Measurements from ENCODE around the gene SNTG2.
A peak's percentile ranks its signal among the peaks of the same experiment; 100 is the strongest.

Gene SNTG2

DNA sequence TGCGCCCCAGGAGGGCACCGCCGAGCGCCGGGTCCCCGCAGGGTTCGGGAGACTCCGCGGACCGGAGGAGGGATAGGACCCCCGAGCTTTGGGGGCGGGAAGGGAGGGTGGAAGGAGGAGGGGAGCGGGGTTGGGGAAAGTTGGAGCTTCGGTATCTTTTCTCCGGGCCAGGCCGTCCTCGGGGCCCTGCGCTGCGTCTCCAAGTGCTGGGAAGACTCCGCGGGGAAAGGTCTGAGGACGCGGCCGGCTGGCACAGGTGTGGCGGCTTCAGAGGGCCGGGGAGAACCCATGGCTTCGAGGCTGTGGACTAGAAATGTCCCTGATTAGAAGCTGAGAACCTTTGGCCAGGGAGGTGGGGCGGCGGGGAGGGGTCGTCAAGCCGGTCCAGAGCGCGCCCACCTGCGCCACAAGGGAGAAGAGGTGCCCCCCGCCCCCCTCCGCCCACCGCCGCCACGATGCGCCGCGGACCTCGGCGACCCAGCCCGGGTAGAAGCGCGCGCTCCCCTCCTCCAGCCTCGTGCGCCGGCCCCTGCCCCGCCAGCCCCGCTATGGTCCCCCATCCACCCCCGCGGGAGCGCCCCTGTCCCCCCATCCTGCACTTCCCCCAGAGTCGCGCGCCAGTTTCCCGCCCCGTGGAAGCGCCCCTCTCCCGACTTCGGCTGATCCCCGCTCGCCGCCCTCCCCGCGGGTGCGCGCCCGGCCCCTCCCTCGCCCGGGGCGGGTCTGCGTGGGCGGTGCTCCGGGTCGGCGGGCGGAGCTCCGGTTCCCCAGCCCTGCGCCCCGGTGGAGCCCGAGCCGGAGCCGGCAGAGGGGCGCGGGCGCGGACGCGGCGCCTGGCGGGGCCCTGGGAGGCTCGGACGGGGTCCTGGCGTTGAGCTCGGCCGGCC, at the start of gene SNTG2:
SNTG2 (plus strand) TSS at position 770 of the 887 bp plus-strand sequence. CDS start 148 bp downstream, outside the sequence.
- Mint-ChIP-seq H3K4me1 (peaks cover 11% of the 10 kb centered on the region), H3K9me3 (peaks cover 6% of the 10 kb centered on the region), H3K27ac (no peak within 1 kb of the TSS), H3K36me3 (ENCODE audit: low read depth) (no peaks in the 10 kb centered on the region), H3K27me3 (ENCODE audit: low read depth) (peaks cover 77% of the 10 kb centered on the region), H3K4me3 (peak within 1 kb of the TSS; percentile 86 to 88 (median 88))
- TF ChIP-seq, protein P1, sequence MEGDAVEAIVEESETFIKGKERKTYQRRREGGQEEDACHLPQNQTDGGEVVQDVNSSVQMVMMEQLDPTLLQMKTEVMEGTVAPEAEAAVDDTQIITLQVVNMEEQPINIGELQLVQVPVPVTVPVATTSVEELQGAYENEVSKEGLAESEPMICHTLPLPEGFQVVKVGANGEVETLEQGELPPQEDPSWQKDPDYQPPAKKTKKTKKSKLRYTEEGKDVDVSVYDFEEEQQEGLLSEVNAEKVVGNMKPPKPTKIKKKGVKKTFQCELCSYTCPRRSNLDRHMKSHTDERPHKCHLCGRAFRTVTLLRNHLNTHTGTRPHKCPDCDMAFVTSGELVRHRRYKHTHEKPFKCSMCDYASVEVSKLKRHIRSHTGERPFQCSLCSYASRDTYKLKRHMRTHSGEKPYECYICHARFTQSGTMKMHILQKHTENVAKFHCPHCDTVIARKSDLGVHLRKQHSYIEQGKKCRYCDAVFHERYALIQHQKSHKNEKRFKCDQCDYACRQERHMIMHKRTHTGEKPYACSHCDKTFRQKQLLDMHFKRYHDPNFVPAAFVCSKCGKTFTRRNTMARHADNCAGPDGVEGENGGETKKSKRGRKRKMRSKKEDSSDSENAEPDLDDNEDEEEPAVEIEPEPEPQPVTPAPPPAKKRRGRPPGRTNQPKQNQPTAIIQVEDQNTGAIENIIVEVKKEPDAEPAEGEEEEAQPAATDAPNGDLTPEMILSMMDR (IDR thresholded peaks at IDR 0.05; ENCODE audit: unreplicated experiment in 3 of 3): no peak

DNA sequence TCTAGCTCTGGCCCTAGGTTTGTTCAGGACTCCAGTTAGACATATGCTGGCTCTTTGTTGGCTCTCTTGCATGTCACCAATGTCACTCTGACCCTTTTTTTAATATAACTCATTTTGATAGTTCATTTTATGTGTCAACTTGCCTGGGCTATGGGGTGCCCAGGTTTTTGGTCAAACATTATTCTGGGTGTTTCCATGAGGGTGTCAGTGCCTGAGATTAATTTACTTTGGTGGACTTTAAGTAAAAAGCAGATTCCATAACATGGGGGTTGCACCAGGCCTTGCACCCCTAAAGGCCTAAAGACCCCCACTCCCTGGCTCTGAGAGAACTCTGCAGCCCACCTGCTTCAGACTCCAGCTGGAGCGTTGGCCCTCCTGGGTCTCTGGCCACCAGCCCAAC, 48.1 kb upstream of the SNTG2 start:
- Mint-ChIP-seq H3K4me1 (no peaks in the 10 kb centered on the region), H3K9me3 (peaks cover 10% of the 10 kb centered on the region), H3K27me3 (ENCODE audit: low read depth) (peaks cover 4% of the 10 kb centered on the region)

DNA sequence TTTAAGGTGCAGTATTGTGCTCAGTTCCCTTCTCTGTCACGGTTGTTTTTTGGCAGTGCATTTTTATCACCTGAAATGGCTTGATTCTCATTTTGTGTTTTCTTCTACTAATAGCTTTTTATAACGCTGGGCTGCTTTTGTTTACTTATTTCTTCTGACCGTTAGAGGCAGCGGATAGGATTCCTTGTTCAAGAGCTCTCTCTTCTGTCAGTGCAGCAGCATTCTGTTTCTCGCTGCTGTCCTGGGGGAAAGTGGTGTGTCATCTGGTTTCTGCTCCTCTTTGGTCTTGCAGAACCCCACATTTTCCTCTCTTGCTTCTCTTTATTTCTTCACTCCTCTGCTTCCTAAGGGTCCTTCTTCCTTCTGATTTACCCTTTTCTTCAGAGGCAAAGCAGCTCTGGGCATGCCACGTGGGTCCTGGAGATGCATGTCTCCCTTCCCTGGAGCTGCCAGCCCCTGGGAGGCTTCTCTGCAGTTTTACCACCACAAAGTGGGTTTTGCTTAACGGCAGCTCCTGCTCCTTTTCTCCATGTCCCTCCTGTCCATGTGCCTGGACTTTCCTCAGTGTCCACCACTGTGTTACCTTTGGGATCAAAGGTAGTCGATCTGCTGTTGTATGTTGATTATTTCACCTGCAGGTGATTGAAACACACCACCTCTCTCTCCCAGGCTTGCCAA, 47.3 kb upstream of the SNTG2 start:
- Mint-ChIP-seq H3K27ac (no peak overlapping the region), H3K4me3 (no peak overlapping the region), H3K27me3 (ENCODE audit: low read depth) (peaks cover 4% of the 10 kb centered on the region), H3K9me3 (peaks cover 6% of the 10 kb centered on the region), H3K36me3 (ENCODE audit: low read depth) (peaks cover 7% of the 10 kb centered on the region), H3K4me1 (no peaks in the 10 kb centered on the region)
- TF ChIP-seq, protein P1 (IDR thresholded peaks at IDR 0.05; ENCODE audit: unreplicated experiment in 3 of 3): peak; percentile 18 to 26 (median 20)

More for the DNA sequence above, 48.1 kb upstream of the SNTG2 start:
- peaks cover 7% of the 10 kb centered on the region for H3K36me3 Mint-ChIP-seq (ENCODE audit: low read depth)
- H3K27ac Mint-ChIP-seq: no peak overlapping the region
- H3K4me3 Mint-ChIP-seq: no peak overlapping the region
- TF ChIP-seq, protein P1 (IDR thresholded peaks at IDR 0.05; ENCODE audit: unreplicated experiment in 3 of 3): no peak

DNA sequence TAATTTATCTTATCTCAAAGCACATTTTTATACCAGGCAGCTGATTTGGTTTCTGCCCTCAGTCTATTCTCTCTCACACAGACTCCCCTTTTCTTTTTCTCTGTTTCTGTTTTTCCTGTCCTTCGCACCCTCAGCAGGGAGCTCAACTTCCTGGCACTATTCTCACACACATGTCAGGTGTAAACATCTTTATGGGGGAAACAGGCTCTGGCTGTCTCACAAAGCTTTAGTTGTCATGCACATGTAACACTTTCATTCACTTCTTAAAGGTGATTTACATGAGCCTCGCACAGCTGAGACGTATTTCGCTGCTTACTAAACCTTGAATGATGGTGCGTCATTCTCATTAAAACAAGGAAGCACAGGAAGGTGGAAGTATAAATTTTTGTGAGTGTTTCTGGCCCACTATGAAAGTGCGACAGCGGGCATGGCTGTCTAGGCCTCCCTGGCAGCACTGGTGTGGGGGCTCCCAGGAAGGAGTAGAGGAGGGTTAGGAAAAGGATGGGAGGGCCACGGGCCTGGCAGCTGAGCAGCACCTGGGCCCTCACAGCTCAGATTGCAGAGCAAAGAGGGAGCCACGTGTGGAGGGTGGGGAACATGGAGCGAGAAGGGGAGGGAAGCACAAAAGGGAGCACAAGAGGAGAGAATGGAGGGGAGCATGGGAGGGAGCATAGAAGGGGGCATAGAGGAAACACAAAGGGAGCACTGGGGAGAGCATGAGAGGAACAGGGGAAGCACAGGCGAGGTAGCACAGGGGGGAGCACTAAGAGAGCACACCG, 46.2 kb upstream of the SNTG2 start:
- H3K4me3 Mint-ChIP-seq: no peak overlapping the region
- TF ChIP-seq, protein P1 (IDR thresholded peaks at IDR 0.05; ENCODE audit: unreplicated experiment in 3 of 3): no peak
- H3K27me3 Mint-ChIP-seq (ENCODE audit: low read depth): peaks cover 4% of the 10 kb centered on the region
- H3K4me1 Mint-ChIP-seq: peaks cover 5% of the 10 kb centered on the region
- H3K9me3 Mint-ChIP-seq: peaks cover 6% of the 10 kb centered on the region
- peak overlapping the region in 1 of 3 experiments; percentile 1 for H3K27ac Mint-ChIP-seq
- H3K36me3 Mint-ChIP-seq (ENCODE audit: low read depth): peaks cover 7% of the 10 kb centered on the region

DNA sequence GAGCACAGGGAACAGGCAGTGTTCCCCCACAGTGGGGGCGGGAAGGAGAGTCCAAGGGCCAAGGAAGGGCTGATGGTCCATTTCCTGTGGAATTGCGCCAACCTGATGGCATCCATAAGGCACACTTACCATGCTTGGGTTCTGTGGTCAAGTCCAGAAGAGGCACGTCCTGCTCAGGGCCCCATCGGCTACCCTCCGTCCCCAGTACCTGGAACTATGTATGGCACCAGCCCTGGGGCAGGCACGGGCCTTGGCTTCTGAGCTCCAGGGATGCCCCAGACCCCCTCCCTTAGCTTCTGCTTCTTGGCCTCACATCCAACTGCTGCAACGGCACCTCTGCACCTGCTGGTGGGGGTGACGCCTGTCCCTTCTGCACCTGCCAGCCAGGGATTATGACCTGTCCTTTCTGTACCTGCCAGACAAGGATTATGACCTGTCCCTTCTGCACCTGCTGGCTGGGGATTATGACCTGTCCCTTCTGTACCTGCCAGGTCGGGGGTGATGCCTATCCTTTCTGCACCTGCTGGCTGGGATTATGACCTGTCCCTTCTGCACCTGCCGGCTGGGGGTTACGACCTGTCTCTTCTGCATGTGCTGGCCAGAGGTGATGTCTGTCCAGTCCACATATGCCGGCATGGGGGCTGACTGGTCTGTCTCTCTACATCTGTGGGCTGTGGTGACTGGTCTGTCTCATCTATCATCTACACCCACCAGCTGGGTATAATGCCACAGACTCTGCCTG, 45.4 kb upstream of the SNTG2 start:
- Mint-ChIP-seq H3K27ac (no peak overlapping the region), H3K4me1 (peaks cover 5% of the 10 kb centered on the region), H3K9me3 (peaks cover 6% of the 10 kb centered on the region), H3K4me3 (no peak overlapping the region), H3K36me3 (ENCODE audit: low read depth) (peaks cover 7% of the 10 kb centered on the region), H3K27me3 (ENCODE audit: low read depth) (peaks cover 4% of the 10 kb centered on the region)
- TF ChIP-seq, protein P1 (IDR thresholded peaks at IDR 0.05; ENCODE audit: unreplicated experiment in 3 of 3): no peak

All from nephron (organoid).